A549 treated with AZD9567 at 1 μM for 4 hours (cell line): ENCODE data around the gene ERVV-1. TPM values are rescaled to one million over a fixed set of nuclear protein-coding genes. Genes with fewer than 3 reads are reported as not detected.

ENCODE experiments used
- total RNA-seq: library from RNA; stranded (reverse); fragments of 200-300 nt; extraction: Qiagen RNA extraction; gene quantifications from 5 replicates; pipeline ENCODE4 v1.2.3, GENCODE V29; 2022; ENCODE audit not compliant: insufficient read depth

The ERVV-1 gene
- total RNA-seq: not detected in 5 replicates

DNA sequence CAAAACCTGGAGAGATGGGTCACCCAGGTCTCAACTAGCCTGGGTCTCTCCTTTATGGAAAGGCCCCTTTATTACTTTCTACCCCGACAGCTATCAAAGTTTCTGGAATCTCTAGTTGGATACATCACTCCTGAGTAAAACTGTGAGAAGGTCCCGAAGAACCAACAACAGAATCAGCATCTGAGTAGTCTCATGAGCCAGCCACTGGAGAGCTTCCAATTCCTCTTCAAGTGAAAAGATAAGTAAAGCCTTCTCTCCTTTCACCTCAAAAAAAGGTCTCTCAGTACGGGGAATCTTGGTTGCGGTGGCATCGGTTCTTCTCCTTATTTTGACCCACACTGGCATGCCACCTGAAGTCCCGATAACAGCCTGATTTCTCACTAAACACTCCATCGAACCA lies at the start of gene ERVV-1:
Gene ERVV-1, plus strand, starts transcription at position 301 of the 400 bp plus-strand sequence. CDS start 170 bp downstream, outside the sequence.

Other genes with a start within 250 kb of the ERVV-1 start
- gene ZNF600, start 227.1 kb upstream of the ERVV-1 start, total RNA-seq: 0.05 to 0.20 TPM (median 0.14 TPM) in 4 of 5 replicates, not detected in the other
- 0.86 to 2.0 TPM (median 1.3 TPM) in 4 of 5 replicates, not detected in the other for gene ZNF28, start 192.3 kb upstream of the ERVV-1 start, total RNA-seq
- 0.44 to 1.3 TPM (median 0.49 TPM) in 5 replicates for gene ZNF468, start 156.3 kb upstream of the ERVV-1 start, total RNA-seq
- gene ZNF320, start 116.3 kb upstream of the ERVV-1 start, total RNA-seq: not detected in 5 replicates
- gene ZNF888, start 90.5 kb upstream of the ERVV-1 start, total RNA-seq: 0.01 to 0.02 TPM in 2 of 5 replicates, not detected in the others
- 0.02 to 0.09 TPM (median 0.07 TPM) in 4 of 5 replicates, not detected in the other for gene ZNF816, start 51.0 kb upstream of the ERVV-1 start, total RNA-seq
- not detected in 5 replicates for gene ERVV-2, start 30.8 kb downstream of the ERVV-1 start, total RNA-seq
- gene ZNF160, start 89.5 kb downstream of the ERVV-1 start, total RNA-seq: 7.8 to 9.6 TPM (median 8.9 TPM) in 5 replicates
- gene ZNF415, start 119.0 kb downstream of the ERVV-1 start, total RNA-seq: not detected in 5 replicates
- gene ZNF347, start 145.1 kb downstream of the ERVV-1 start, total RNA-seq: 0.20 TPM in 1 of 5 replicates, not detected in the others
- gene ZNF665, start 179.4 kb downstream of the ERVV-1 start, total RNA-seq: not detected in 5 replicates
- gene ZNF677, start 241.0 kb downstream of the ERVV-1 start, total RNA-seq: not detected in 5 replicates
- not detected in 5 replicates for gene VN1R2, start 244.4 kb downstream of the ERVV-1 start, total RNA-seq